ENCODE results near the gene SERPINA5. TPM values are rescaled to one million over a fixed set of nuclear protein-coding genes. Genes with fewer than 3 reads are reported as not detected.

The SERPINA5 gene
- total and polyA plus RNA-seq, 2 of the 13 experiments (the other 11 are each of a cell fraction or from before 2014, with no cell fraction given): 449 to 498 TPM

DNA sequence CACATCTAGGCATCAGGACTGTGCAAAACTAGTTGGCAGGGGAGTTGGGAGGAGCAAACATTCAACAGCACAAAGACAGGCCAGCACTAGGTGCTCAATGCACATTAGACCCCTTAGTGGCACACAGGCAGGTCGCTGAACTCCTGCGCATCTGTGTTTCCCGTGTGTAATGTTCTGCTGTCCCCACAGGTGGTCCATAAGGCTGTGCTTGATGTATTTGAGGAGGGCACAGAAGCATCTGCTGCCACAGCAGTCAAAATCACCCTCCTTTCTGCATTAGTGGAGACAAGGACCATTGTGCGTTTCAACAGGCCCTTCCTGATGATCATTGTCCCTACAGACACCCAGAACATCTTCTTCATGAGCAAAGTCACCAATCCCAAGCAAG, 42.2 kb downstream of the SERPINA5 start (continued):
- TF ChIP-seq, protein P1, sequence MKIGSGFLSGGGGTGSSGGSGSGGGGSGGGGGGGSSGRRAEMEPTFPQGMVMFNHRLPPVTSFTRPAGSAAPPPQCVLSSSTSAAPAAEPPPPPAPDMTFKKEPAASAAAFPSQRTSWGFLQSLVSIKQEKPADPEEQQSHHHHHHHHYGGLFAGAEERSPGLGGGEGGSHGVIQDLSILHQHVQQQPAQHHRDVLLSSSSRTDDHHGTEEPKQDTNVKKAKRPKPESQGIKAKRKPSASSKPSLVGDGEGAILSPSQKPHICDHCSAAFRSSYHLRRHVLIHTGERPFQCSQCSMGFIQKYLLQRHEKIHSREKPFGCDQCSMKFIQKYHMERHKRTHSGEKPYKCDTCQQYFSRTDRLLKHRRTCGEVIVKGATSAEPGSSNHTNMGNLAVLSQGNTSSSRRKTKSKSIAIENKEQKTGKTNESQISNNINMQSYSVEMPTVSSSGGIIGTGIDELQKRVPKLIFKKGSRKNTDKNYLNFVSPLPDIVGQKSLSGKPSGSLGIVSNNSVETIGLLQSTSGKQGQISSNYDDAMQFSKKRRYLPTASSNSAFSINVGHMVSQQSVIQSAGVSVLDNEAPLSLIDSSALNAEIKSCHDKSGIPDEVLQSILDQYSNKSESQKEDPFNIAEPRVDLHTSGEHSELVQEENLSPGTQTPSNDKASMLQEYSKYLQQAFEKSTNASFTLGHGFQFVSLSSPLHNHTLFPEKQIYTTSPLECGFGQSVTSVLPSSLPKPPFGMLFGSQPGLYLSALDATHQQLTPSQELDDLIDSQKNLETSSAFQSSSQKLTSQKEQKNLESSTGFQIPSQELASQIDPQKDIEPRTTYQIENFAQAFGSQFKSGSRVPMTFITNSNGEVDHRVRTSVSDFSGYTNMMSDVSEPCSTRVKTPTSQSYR (CRISPR knock-in tag; IDR thresholded peaks at IDR 0.05; ENCODE audit: borderline replicate concordance): no peak
- TF ChIP-seq ZNF75D (CRISPR knock-in tag; IDR thresholded peaks at IDR 0.05; ENCODE audit: borderline replicate concordance): no peak
- TF ChIP-seq SSRP1 (CRISPR knock-in tag; IDR thresholded peaks at IDR 0.05): no peak; the same call in 1 of the 2 replicates
- TF ChIP-seq, protein P2, sequence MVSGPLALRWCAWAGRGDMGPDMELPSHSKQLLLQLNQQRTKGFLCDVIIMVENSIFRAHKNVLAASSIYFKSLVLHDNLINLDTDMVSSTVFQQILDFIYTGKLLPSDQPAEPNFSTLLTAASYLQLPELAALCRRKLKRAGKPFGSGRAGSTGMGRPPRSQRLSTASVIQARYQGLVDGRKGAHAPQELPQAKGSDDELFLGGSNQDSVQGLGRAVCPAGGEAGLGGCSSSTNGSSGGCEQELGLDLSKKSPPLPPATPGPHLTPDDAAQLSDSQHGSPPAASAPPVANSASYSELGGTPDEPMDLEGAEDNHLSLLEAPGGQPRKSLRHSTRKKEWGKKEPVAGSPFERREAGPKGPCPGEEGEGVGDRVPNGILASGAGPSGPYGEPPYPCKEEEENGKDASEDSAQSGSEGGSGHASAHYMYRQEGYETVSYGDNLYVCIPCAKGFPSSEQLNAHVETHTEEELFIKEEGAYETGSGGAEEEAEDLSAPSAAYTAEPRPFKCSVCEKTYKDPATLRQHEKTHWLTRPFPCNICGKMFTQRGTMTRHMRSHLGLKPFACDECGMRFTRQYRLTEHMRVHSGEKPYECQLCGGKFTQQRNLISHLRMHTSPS (CRISPR knock-in tag; IDR thresholded peaks at IDR 0.05; ENCODE audit: low read depth): no peak
- no peak for TF ChIP-seq HMG20B (CRISPR knock-in tag; conservative IDR thresholded peaks at IDR 0.05)
- TF ChIP-seq ZNF644 (CRISPR knock-in tag; IDR thresholded peaks at IDR 0.05; ENCODE audit: low read depth): no peak
- TF ChIP-seq, protein P3, sequence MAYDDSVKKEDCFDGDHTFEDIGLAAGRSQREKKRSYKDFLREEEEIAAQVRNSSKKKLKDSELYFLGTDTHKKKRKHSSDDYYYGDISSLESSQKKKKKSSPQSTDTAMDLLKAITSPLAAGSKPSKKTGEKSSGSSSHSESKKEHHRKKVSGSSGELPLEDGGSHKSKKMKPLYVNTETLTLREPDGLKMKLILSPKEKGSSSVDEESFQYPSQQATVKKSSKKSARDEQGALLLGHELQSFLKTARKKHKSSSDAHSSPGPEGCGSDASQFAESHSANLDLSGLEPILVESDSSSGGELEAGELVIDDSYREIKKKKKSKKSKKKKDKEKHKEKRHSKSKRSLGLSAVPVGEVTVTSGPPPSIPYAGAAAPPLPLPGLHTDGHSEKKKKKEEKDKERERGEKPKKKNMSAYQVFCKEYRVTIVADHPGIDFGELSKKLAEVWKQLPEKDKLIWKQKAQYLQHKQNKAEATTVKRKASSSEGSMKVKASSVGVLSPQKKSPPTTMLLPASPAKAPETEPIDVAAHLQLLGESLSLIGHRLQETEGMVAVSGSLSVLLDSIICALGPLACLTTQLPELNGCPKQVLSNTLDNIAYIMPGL (CRISPR knock-in tag; IDR thresholded peaks at IDR 0.05; ENCODE audit: borderline replicate concordance in 1 of 2, low read depth in 1 of 2): no peak
- TF ChIP-seq CBFB (CRISPR knock-in tag; IDR thresholded peaks at IDR 0.05): no peak
- TF ChIP-seq RBFOX2 (IDR thresholded peaks at IDR 0.05; ENCODE audit: low read depth, low read length): peak; percentile 78
- TF ChIP-seq ZBTB1 (CRISPR knock-in tag; IDR thresholded peaks at IDR 0.05; ENCODE audit: borderline replicate concordance): no peak
- no peak for TF ChIP-seq MAFG (CRISPR knock-in tag; IDR thresholded peaks at IDR 0.05)
- TF ChIP-seq NFATC3 (CRISPR knock-in tag; IDR thresholded peaks at IDR 0.05): no peak
- no peak for TF ChIP-seq MTF1 (CRISPR knock-in tag; IDR thresholded peaks at IDR 0.05)
- TF ChIP-seq, protein P4, sequence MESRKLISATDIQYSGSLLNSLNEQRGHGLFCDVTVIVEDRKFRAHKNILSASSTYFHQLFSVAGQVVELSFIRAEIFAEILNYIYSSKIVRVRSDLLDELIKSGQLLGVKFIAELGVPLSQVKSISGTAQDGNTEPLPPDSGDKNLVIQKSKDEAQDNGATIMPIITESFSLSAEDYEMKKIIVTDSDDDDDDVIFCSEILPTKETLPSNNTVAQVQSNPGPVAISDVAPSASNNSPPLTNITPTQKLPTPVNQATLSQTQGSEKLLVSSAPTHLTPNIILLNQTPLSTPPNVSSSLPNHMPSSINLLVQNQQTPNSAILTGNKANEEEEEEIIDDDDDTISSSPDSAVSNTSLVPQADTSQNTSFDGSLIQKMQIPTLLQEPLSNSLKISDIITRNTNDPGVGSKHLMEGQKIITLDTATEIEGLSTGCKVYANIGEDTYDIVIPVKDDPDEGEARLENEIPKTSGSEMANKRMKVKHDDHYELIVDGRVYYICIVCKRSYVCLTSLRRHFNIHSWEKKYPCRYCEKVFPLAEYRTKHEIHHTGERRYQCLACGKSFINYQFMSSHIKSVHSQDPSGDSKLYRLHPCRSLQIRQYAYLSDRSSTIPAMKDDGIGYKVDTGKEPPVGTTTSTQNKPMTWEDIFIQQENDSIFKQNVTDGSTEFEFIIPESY (CRISPR knock-in tag; IDR thresholded peaks at IDR 0.05): 0 out of 2 replicates have a peak, but pooled peaks have one; percentile 3
- TF ChIP-seq NFYB (CRISPR knock-in tag; IDR thresholded peaks at IDR 0.05): no peak
- TF ChIP-seq WIZ (CRISPR knock-in tag; IDR thresholded peaks at IDR 0.05): no peak
- TF ChIP-seq, protein P5, sequence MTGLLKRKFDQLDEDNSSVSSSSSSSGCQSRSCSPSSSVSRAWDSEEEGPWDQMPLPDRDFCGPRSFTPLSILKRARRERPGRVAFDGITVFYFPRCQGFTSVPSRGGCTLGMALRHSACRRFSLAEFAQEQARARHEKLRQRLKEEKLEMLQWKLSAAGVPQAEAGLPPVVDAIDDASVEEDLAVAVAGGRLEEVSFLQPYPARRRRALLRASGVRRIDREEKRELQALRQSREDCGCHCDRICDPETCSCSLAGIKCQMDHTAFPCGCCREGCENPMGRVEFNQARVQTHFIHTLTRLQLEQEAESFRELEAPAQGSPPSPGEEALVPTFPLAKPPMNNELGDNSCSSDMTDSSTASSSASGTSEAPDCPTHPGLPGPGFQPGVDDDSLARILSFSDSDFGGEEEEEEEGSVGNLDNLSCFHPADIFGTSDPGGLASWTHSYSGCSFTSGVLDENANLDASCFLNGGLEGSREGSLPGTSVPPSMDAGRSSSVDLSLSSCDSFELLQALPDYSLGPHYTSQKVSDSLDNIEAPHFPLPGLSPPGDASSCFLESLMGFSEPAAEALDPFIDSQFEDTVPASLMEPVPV (CRISPR knock-in tag; IDR thresholded peaks at IDR 0.05): no peak
- TF ChIP-seq RBM22 (optimal IDR thresholded peaks at IDR 0.05; ENCODE audit: low read length): peak; percentile 2
- TF ChIP-seq, protein P6, sequence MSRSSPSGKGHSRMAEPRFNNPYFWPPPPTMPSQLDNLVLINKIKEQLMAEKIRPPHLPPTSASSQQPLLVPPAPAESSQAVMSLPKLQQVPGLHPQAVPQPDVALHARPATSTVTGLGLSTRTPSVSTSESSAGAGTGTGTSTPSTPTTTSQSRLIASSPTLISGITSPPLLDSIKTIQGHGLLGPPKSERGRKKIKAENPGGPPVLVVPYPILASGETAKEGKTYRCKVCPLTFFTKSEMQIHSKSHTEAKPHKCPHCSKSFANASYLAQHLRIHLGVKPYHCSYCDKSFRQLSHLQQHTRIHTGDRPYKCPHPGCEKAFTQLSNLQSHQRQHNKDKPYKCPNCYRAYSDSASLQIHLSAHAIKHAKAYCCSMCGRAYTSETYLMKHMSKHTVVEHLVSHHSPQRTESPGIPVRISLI (CRISPR knock-in tag; IDR thresholded peaks at IDR 0.05; ENCODE audit: borderline replicate concordance): no peak
